SU-DHL-6 (cell line): ENCODE data around the gene WASHC4.
"Not testable (repeated sequence)": the region's sequence is repeated elsewhere in the genome, so short reads cannot be mapped to it uniquely, and the experiment has no call there.

Experiments used
- H2AFZ ChIP-seq: fragments of 200-600 bp; sonication (generic); 2 replicates; pipeline ENCODE4 v1.6.1; 2014; ENCODE audit warnings: low read depth, mild to moderate bottlenecking, moderate library complexity, mixed read lengths, antibody characterized with exemption, low read length; ENCODE audit not compliant: severe bottlenecking
- H3F3A ChIP-seq: fragments of 200-600 bp; shearing (Covaris generic); 2 replicates; pipeline ENCODE4 v1.6.0; 2016; ENCODE audit warnings: antibody characterized with exemption, mild to moderate bottlenecking; ENCODE audit not compliant: insufficient read depth
- H3K27ac ChIP-seq: fragments of 200-600 bp; sonication (generic); 2 replicates; pipeline ENCODE4 v1.5.1; 2016; ENCODE audit warnings: low read depth, mild to moderate bottlenecking, low read length, moderate library complexity, mixed read lengths
- H3K27me3 ChIP-seq: fragments of 200-600 bp; sonication (generic), shearing (Covaris generic); 2 replicates; pipeline ENCODE4 v1.6.0; 2014; ENCODE audit warnings: mild to moderate bottlenecking, low read length
- H3K36me3 ChIP-seq: fragments of 200-600 bp; sonication (generic); 2 replicates; pipeline ENCODE4 v1.6.1; 2014; ENCODE audit warnings: mild to moderate bottlenecking, low read length, mixed read lengths
- H3K4me2 ChIP-seq: fragments of 300-600, 200-600 bp; shearing (Covaris generic), sonication (generic); 2 replicates; pipeline ENCODE4 v1.6.0; 2014; ENCODE audit warnings: low read length, low read depth, mild to moderate bottlenecking; ENCODE audit not compliant: poor library complexity, severe bottlenecking
- H3K4me3 ChIP-seq: fragments of 200-600 bp; sonication (generic); 2 replicates; pipeline ENCODE4 v1.5.1; 2014; ENCODE audit warnings: antibody characterized with exemption, low read length, mild to moderate bottlenecking, mixed read lengths; ENCODE audit not compliant: insufficient read depth, poor library complexity, severe bottlenecking
- H3K79me2 ChIP-seq: fragments of 200-600 bp; sonication (generic); 2 replicates; pipeline ENCODE4 v1.6.1; 2014; ENCODE audit warnings: mild to moderate bottlenecking, low read length, moderate library complexity; ENCODE audit not compliant: insufficient read depth
- H3K9ac ChIP-seq: fragments of 200-600 bp; sonication (generic); 2 replicates; pipeline ENCODE4 v1.7.0; 2014; ENCODE audit warnings: mild to moderate bottlenecking, low read length
- H3K9me2 ChIP-seq: fragments of 200-600 bp; sonication (generic); replicated peaks from 2 replicates; pipeline ENCODE4 v1.6.1; 2014; ENCODE audit warnings: low read length; ENCODE audit not compliant: insufficient read depth
- H3K9me3 ChIP-seq: fragments of 200-600 bp; sonication (generic); 2 replicates; pipeline ENCODE4 v1.6.1; 2014; ENCODE audit warnings: low read length, mixed read lengths; ENCODE audit not compliant: insufficient read depth
- H4K20me1 ChIP-seq: fragments of 200-600 bp; sonication (generic); 2 replicates; pipeline ENCODE4 v1.6.1; 2014; ENCODE audit warnings: low read depth, mild to moderate bottlenecking, antibody characterized with exemption, low read length, moderate library complexity, mixed read lengths
- EZH2phosphoT487 ChIP-seq: fragments of 200-600 bp; sonication (generic), shearing (Covaris generic); conservative IDR thresholded peaks from 2 replicates; pipeline ENCODE4 v1.6.1; 2018; ENCODE audit warnings: mild to moderate bottlenecking, antibody characterized with exemption, low read length, moderate library complexity, mixed read lengths
- TF ChIP-seq, protein P1 (sequence below): fragments of 200-600 bp; sonication (generic); IDR thresholded peaks from one replicate; pipeline ENCODE4 v1.5.1; 2017; ENCODE audit warnings: antibody characterized with exemption, mild to moderate bottlenecking, low read length, moderate library complexity; ENCODE audit not compliant: insufficient read depth, poor library complexity, severe bottlenecking

Gene WASHC4

DNA sequence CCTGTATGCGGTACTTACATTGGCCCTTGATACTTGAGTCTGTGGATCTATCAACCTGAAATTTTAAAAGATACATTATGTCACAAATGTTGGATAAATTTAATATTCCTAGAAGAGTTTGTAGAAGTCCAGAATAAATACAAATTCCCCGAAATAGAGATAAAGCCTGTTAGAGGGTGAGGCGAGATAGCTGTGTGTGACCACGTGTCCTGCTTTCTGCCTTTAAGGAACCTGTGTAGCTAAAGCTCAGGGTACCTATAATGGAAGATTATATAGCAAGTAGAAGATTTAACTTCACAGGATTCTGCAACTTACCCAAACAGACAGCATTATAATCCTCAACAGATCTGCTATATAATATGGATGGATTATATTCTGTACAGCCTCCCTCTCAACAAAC is 69.7 kb downstream of the WASHC4 start:
- no peaks in the 10 kb centered on the region for H3K9me2 ChIP-seq
- H3K79me2 ChIP-seq, result no peaks in the 10 kb centered on the region
- no peak overlapping the region for H3K4me3 ChIP-seq
- H4K20me1 ChIP-seq, result no peaks in the 10 kb centered on the region
- no peaks in the 10 kb centered on the region for H3F3A ChIP-seq
- H3K36me3 ChIP-seq, result 0 out of 2 replicates have a peak, but pooled peaks cover 6% of the 10 kb centered on the region
- H3K27ac ChIP-seq, result no peak overlapping the region
- H3K27me3 ChIP-seq, result no peaks in the 10 kb centered on the region
- no peak overlapping the region for H3K4me2 ChIP-seq
- no peaks in the 10 kb centered on the region for H3K9me3 ChIP-seq
- TF ChIP-seq, protein P1, sequence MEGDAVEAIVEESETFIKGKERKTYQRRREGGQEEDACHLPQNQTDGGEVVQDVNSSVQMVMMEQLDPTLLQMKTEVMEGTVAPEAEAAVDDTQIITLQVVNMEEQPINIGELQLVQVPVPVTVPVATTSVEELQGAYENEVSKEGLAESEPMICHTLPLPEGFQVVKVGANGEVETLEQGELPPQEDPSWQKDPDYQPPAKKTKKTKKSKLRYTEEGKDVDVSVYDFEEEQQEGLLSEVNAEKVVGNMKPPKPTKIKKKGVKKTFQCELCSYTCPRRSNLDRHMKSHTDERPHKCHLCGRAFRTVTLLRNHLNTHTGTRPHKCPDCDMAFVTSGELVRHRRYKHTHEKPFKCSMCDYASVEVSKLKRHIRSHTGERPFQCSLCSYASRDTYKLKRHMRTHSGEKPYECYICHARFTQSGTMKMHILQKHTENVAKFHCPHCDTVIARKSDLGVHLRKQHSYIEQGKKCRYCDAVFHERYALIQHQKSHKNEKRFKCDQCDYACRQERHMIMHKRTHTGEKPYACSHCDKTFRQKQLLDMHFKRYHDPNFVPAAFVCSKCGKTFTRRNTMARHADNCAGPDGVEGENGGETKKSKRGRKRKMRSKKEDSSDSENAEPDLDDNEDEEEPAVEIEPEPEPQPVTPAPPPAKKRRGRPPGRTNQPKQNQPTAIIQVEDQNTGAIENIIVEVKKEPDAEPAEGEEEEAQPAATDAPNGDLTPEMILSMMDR, result no peak
- TF ChIP-seq EZH2phosphoT487, result no peak
- H2AFZ ChIP-seq, result no peak overlapping the region
- H3K9ac ChIP-seq, result no peak overlapping the region

DNA sequence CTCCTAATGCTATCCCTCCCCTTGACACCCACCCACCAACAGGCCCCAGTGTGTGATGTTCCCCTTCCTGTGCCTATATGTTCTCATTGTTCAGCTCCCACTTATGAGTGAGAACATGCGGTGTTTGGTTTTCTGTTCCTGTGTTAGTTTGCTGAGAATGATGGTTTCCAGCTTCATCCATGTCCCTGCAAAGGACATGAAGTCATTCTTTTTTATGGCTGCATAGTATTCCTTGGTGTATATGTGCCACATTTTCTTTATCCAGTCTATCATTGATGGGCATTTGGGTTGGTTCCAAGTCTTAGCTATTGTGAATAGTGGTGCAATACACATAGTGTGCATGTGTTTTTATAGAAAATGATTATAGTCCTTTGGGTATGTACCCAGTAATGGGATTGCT is 71.6 kb downstream of the WASHC4 start:
- not testable (repeated sequence) for H3K9me2 ChIP-seq, H3K27me3 ChIP-seq, H3K9me3 ChIP-seq, H4K20me1 ChIP-seq, H2AFZ ChIP-seq, H3K4me3 ChIP-seq, H3F3A ChIP-seq, H3K36me3 ChIP-seq, H3K4me2 ChIP-seq, H3K79me2 ChIP-seq, H3K9ac ChIP-seq, H3K27ac ChIP-seq

DNA sequence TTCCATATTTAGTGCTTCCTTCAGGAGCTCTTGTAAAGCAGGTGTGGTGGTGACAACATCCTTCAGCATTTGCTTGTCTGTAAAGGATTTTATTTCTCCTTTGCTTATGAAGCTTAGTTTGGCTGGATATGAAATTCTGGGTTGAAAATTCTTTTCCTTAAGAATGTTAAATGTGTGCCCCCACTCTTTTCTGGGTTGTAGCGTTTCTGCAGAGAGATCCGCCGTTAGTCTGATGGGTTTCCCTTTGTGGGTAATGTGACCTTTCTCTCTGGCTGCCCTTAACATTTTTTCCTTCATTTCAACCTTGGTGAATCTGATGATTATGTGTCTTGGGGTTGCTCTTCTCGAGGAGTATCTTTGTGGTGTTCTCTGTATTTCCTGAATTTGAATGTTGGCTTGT is 75.9 kb downstream of the WASHC4 start:
- not testable (repeated sequence) for H3F3A ChIP-seq, H3K27me3 ChIP-seq, H3K9me2 ChIP-seq, H3K27ac ChIP-seq, H2AFZ ChIP-seq, H3K79me2 ChIP-seq, H3K9me3 ChIP-seq, H3K4me3 ChIP-seq, H4K20me1 ChIP-seq, H3K4me2 ChIP-seq, H3K36me3 ChIP-seq, H3K9ac ChIP-seq

DNA sequence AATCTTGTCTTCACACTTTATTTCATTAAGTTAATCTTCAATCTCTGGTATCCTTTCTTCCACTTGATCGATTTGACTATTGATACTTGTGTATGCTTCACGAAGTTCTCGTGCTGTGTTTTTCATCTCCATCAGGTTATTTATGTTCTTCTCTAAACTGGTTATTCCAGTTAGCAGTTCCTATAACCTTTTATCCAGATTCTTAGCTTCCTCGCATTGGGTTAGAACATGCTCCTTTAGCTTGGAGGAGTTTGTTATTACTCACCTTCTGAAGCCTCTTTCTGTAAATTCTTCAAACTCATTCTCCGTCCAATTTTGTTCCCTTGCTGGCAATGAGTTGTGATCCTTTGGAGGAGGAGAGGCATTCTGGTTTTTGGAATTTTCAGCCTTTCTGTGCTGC is 76.4 kb downstream of the WASHC4 start:
- H3K9ac ChIP-seq, H3K27ac ChIP-seq, H3K9me3 ChIP-seq, H3K9me2 ChIP-seq, H2AFZ ChIP-seq, H4K20me1 ChIP-seq, H3K4me3 ChIP-seq, H3K4me2 ChIP-seq, H3F3A ChIP-seq, H3K27me3 ChIP-seq, H3K79me2 ChIP-seq, H3K36me3 ChIP-seq: not testable (repeated sequence)

DNA sequence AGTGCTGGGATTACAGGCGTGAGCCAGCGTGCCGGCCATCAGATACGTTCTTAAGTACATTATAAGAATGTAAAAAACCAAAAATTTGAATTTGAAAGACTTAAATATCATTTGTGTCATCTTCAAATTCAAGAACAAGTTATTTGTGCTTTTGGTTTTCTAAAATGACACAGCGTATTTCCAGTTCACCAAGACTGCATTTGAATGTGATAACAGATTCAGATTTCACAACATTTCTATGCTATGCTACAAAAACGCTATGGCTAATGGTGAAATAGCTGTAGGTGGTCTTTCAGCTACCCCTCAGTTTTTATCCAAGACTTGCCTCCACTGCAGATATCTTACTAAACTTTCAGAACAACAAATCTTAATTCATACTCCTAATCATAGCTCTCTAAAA is 81.8 kb downstream of the WASHC4 start:
- H2AFZ ChIP-seq, result no peak overlapping the region
- no peaks in the 10 kb centered on the region for H3K9me2 ChIP-seq
- TF ChIP-seq, protein P1, result no peak
- TF ChIP-seq EZH2phosphoT487, result no peak
- H4K20me1 ChIP-seq, result no peaks in the 10 kb centered on the region
- H3K27me3 ChIP-seq, result no peaks in the 10 kb centered on the region
- H3K4me3 ChIP-seq, result no peak overlapping the region
- no peak overlapping the region for H3K27ac ChIP-seq
- H3K4me2 ChIP-seq, result no peak overlapping the region
- no peak overlapping the region for H3K9ac ChIP-seq
- no peaks in the 10 kb centered on the region for H3F3A ChIP-seq
- no peaks in the 10 kb centered on the region for H3K79me2 ChIP-seq
- H3K9me3 ChIP-seq, result no peaks in the 10 kb centered on the region
- peaks cover 6% of the 10 kb centered on the region for H3K36me3 ChIP-seq
